K562 (cell line): ENCODE results near the gene BPTF. TPM values are rescaled to one million over a fixed set of nuclear protein-coding genes. Genes with fewer than 3 reads are reported as not detected.

Source experiments
- CEBPG ChIP-seq, 3 experiments: fragments of 200-800 bp in 1 of 3; sonication (Bioruptor generic) in 1 of 3; sonication (generic) in 1 of 3; formaldehyde crosslinking in 1 of 3; IDR thresholded peaks in 2 of 3; conservative IDR thresholded peaks in 1 of 3; 2 replicates each; pipeline versions ENCODE4 v1.6.1 to v1.8.0; 2016 to 2022; ENCODE audit warnings: missing compliant biosample characterization in 2 of 3, missing genetic modification characterization in 2 of 3, mild to moderate bottlenecking in 1 of 3, missing genetic modification reagents in 1 of 3
- FOXK2 ChIP-seq, 2 experiments: fragments of 450-650 bp; IDR thresholded peaks in 1 of 2; conservative IDR thresholded peaks in 1 of 2; 2 replicates each; pipeline ENCODE4 v1.6.1; 2016; ENCODE audit warnings: low read depth in 2 of 2, mild to moderate bottlenecking in 1 of 2
- TCF7L2 ChIP-seq: fragments of 150-350 bp; IDR thresholded peaks from 2 replicates; pipeline ENCODE4 v1.6.1; 2016; ENCODE audit warnings: low read depth, mild to moderate bottlenecking, low read length, moderate library complexity
- ZNF584 ChIP-seq: fragments of 200-800 bp; sonication (Bioruptor generic); IDR thresholded peaks from 2 replicates; pipeline ENCODE4 v1.6.1; 2016; ENCODE audit warnings: low read depth, mild to moderate bottlenecking, missing genetic modification characterization, missing compliant biosample characterization
- polyA plus RNA-seq, 8 experiments: library from polyadenylated mRNA; depleted of rRNA in 4 of 8; stranded (reverse) in 5 of 8; unstranded in 3 of 8; fragments of >200 nt; fragmentation: Nextera tagmentation in 2 of 8; fragmentation: Illumina TruSeq in 1 of 8; extraction: Ambion mirVana in 2 of 8; extraction: Trizol in 1 of 8; gene quantifications; 2 replicates each; pipeline versions ENCODE4 v1.2.1 to v1.2.3, GENCODE V29; 2011 to 2014; ENCODE audit warnings: inconsistent platforms in 1 of 8, missing spikeins in 1 of 8
- total RNA-seq, 7 experiments: library from RNA; depleted of rRNA in 6 of 7; stranded (reverse); fragments of >200 nt in 6 of 7; fragmentation: Illumina TruSeq in 2 of 7; extraction: Trizol in 2 of 7; gene quantifications; 2 replicates each; pipeline versions ENCODE4 v1.2.1 to v1.2.3, GENCODE V29; 2011 to 2021; ENCODE audit warnings: low replicate concordance in 1 of 7
- TF ChIP-seq, protein P1 (sequence below): sonication (generic); formaldehyde crosslinking; IDR thresholded peaks from 2 replicates; pipeline ENCODE4 v1.8.1; 2023; ENCODE audit warnings: mild to moderate bottlenecking, missing genetic modification reagents
- TF ChIP-seq, protein P2 (sequence below): sonication (generic); formaldehyde crosslinking; IDR thresholded peaks from 2 replicates; pipeline ENCODE4 v1.8.0; 2023; ENCODE audit warnings: mild to moderate bottlenecking, missing genetic modification reagents
- TF ChIP-seq, protein P3 (sequence below), 2 experiments: fragments of 450-650 bp; IDR thresholded peaks; 2 replicates each; pipeline ENCODE4 v1.6.1; 2016; ENCODE audit warnings: mild to moderate bottlenecking in 2 of 2, borderline replicate concordance in 1 of 2, low read depth in 1 of 2, moderate library complexity in 1 of 2

BPTF gene
- total and polyA plus RNA-seq, 9 of the 15 experiments (the other 6 are each of a cell fraction or from before 2014, with no cell fraction given), result 12.5 to 52.1 (median 26.9) TPM

DNA sequence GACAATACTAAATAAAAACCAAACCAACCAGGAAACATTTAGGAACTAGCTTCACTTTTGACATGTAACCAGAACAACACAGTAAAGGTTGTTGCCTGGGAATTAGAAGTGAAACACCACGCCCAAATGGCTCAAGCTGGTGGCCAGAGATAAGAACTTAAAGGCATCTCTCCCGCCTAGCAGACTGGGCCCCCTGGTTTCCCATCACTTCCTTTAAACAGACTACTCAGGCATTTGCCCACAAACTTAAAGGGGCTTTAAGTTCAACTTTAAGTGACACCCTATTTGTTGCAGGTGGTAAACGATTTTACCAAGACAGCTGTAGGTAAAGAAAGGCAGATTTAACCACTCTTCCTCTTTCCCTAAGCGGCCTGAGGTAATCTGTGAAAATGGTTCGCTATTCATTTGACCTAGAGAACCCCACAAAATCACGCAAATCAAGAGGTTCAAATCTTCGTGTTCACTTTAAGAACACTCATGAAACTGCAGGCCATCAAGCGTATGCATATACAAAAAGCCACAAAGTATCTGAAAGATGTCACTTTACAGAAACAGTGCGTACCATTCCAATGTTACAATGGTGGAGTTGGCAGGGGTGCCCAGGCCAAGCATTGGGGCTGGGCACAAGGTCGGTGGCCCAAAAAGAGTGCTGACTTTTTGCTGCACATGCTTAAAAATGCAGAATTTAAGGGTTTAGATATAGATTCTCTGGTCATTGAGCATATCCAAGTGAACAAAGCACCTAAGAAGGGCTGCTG is 40.8 kb upstream of the BPTF start (continued):
- TF ChIP-seq, protein P1, sequence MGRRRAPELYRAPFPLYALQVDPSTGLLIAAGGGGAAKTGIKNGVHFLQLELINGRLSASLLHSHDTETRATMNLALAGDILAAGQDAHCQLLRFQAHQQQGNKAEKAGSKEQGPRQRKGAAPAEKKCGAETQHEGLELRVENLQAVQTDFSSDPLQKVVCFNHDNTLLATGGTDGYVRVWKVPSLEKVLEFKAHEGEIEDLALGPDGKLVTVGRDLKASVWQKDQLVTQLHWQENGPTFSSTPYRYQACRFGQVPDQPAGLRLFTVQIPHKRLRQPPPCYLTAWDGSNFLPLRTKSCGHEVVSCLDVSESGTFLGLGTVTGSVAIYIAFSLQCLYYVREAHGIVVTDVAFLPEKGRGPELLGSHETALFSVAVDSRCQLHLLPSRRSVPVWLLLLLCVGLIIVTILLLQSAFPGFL (CRISPR knock-in tag), result no peak
- TF ChIP-seq TCF7L2 (no peak), FOXK2 (conservative IDR thresholded peaks at IDR 0.05 in 1 of 2, IDR thresholded peaks at IDR 0.05 in 1 of 2; ENCODE audit: low read depth in 2 of 2) (peak; percentile 78 to 87; a peak in 3 of 4 replicates), CEBPG (CRISPR knock-in tag; IDR thresholded peaks at IDR 0.05) (no peak), CEBPG (tag; conservative IDR thresholded peaks at IDR 0.05 in 1 of 2, IDR thresholded peaks at IDR 0.05 in 1 of 2) (no peak), ZNF584 (CRISPR knock-in tag) (peak; percentile 72; the same call in 1 of the 2 replicates)
- TF ChIP-seq, protein P2, sequence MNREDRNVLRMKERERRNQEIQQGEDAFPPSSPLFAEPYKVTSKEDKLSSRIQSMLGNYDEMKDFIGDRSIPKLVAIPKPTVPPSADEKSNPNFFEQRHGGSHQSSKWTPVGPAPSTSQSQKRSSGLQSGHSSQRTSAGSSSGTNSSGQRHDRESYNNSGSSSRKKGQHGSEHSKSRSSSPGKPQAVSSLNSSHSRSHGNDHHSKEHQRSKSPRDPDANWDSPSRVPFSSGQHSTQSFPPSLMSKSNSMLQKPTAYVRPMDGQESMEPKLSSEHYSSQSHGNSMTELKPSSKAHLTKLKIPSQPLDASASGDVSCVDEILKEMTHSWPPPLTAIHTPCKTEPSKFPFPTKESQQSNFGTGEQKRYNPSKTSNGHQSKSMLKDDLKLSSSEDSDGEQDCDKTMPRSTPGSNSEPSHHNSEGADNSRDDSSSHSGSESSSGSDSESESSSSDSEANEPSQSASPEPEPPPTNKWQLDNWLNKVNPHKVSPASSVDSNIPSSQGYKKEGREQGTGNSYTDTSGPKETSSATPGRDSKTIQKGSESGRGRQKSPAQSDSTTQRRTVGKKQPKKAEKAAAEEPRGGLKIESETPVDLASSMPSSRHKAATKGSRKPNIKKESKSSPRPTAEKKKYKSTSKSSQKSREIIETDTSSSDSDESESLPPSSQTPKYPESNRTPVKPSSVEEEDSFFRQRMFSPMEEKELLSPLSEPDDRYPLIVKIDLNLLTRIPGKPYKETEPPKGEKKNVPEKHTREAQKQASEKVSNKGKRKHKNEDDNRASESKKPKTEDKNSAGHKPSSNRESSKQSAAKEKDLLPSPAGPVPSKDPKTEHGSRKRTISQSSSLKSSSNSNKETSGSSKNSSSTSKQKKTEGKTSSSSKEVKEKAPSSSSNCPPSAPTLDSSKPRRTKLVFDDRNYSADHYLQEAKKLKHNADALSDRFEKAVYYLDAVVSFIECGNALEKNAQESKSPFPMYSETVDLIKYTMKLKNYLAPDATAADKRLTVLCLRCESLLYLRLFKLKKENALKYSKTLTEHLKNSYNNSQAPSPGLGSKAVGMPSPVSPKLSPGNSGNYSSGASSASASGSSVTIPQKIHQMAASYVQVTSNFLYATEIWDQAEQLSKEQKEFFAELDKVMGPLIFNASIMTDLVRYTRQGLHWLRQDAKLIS, result no peak
- TF ChIP-seq, protein P3, sequence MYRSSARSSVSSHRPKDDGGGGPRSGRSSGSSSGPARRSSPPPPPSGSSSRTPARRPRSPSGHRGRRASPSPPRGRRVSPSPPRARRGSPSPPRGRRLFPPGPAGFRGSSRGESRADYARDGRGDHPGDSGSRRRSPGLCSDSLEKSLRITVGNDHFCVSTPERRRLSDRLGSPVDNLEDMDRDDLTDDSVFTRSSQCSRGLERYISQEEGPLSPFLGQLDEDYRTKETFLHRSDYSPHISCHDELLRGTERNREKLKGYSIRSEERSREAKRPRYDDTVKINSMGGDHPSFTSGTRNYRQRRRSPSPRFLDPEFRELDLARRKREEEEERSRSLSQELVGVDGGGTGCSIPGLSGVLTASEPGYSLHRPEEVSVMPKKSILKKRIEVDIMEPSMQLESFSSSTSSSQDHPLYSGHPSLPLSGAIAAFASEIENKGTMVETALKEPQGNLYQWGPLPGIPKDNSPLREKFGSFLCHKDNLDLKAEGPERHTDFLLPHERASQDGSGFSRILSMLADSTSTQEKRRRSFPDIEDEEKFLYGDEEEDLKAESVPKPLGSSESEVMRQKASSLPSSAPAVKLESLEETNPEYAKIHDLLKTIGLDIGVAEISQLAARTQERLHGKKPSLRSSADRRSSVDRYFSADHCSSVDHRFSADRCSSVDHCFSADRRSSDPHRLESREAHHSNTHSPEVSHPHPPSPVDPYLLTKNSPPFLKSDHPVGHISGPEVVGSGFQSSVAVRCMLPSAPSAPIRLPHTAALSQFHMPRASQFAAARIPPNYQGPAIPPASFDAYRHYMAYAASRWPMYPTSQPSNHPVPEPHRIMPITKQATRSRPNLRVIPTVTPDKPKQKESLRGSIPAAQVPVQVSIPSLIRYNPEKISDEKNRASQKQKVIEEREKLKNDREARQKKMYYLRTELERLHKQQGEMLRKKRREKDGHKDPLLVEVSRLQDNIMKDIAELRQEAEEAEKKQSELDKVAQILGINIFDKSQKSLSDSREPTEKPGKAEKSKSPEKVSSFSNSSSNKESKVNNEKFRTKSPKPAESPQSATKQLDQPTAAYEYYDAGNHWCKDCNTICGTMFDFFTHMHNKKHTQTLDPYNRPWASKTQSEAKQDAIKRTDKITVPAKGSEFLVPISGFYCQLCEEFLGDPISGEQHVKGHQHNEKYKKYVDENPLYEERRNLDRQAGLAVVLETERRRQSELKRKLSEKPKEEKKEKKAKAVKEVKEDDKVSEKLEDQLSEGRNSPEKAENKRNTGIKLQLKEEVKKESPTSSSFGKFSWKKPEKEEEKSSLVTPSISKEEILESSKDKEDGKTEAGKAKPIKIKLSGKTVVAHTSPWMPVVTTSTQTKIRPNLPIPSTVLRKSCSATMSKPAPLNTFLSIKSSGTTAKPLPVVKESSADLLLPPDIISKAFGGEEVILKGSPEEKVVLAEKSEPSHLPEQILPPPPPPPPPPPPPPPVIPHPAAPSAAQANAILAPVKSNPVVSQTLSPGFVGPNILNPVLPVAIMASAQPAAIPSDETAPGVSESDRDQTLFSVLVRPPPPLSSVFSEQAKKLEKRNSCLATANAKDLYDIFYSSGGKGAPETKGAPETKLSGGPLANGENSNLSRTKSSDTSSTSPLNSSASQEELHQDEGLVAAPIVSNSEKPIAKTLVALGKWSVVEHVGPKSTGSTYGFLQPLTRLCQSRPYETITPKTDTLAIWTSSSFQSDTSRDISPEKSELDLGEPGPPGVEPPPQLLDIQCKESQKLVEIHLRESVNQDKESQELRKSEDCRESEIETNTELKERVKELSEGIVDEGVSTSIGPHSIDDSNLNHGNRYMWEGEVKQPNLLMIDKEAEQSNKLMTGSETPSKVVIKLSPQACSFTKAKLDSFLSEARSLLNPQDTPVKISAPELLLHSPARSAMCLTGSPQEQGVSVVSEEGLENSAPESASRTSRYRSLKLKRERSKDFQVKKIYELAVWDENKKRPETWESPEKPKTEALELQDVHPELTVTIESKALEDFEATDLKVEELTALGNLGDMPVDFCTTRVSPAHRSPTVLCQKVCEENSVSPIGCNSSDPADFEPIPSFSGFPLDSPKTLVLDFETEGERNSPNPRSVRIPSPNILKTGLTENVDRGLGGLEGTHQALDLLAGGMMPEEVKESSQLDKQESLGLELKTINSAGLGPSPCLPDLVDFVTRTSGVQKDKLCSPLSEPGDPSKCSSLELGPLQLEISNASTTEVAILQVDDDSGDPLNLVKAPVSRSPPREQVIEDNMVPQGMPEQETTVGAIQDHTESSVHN (IDR thresholded peaks at IDR 0.05; ENCODE audit: borderline replicate concordance in 1 of 2, low read depth in 1 of 2), result no peak; a peak in 1 of 4 replicates
